SW480 (cell line): Measurements from ENCODE around the gene TMUB1.
"Not testable (repeated sequence)": the region's sequence is repeated elsewhere in the genome, so short reads cannot be mapped to it uniquely, and the experiment has no call there.

Experiments used
- DNase-seq: peaks from one replicate; pipeline ENCODE4 v3.0.0-alpha.2; 2016; ENCODE audit warnings: low spot score

Gene TMUB1

GRCh38 chr7:151053096-151053495 lies 30.2 kb downstream of the TMUB1 start:
- DNase-seq, result no peak

DNA sequence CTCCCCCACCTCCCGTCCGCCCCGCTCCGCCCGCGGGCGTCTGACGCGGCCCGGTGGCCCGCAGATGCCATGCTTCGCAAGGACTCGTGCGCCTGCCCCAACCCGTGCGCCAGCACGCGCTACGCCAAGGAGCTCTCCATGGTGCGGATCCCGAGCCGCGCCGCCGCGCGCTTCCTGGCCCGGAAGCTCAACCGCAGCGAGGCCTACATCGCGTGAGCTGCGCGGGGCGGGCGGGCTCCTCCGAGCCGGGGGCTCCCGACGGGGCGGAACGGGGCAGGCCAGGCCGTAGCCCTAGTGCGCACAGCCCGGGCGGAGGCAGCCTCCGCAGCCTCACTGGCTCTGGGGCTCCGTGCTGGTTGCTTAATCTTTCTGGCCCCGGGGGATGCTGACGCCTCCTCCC lies 32.2 kb downstream of the TMUB1 start:
- no peak for DNase-seq

DNA sequence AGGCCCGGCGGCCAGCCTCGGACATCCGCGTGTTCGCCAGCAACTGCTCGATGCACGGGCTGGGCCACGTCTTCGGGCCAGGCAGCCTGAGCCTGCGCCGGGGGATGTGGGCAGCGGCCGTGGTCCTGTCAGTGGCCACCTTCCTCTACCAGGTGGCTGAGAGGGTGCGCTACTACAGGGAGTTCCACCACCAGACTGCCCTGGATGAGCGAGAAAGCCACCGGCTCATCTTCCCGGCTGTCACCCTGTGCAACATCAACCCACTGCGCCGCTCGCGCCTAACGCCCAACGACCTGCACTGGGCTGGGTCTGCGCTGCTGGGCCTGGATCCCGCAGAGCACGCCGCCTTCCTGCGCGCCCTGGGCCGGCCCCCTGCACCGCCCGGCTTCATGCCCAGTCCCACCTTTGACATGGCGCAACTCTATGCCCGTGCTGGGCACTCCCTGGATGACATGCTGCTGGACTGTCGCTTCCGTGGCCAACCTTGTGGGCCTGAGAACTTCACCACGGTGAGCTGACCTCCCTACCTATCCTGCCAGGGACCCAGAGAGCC lies 34.3 kb downstream of the TMUB1 start:
- DNase-seq, result no peak

DNA sequence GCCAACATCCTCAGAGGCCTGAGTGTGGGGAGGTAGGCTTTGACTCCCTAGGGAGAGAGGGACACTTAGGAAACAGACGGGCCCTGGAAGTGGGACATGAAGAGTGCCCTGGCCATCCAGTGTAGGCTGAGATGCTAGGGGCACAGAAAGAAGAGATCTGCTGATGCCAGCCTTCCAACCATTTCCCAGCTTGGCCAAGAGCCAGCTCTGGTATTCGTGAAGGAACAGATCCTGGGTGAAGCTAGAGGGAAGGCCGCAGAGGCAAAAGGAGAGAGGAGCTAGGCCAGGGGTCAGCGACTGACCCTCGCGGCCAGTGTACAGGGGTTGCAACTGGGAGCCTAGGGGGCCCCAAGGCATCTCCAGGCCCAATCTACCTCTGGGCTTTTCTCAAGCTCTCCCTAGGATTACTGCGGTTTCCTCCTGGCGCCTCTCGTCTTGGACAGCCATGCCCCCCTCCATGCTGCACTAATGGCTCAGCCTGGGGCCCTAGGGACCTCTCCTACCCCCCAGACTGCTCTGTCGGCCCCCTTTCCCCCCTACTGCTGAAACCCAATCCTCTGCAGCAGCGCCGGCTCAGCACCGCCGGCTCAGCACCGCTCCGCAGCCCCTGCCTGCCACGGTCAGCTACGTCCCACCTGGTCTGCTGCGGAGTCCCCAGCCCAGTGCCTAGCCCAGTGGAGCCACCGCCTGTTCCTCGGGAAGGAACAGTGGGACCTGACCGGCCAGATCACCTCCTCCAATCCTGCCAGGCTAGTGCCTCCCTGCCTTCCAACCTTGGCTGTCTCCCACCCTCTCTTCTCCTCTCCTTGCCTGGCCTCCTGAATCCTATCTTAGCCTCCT lies 35.1 kb downstream of the TMUB1 start, which contains the start of gene ASIC3:
TSS of gene ASIC3 (plus strand) at position 556 of the 840 bp plus-strand sequence. CDS start 355 bp downstream, outside the sequence.
- DNase-seq, result no peak

- no peak for DNase-seq
Observed at GRCh38 chr7:151046603-151047573, 36.4 kb downstream of the TMUB1 start.

GRCh38 chr7:151045967-151046366 lies 37.3 kb downstream of the TMUB1 start:
- DNase-seq, result no peak

GRCh38 chr7:151045262-151045661 lies 38.0 kb downstream of the TMUB1 start:
- DNase-seq, result no peak

DNA sequence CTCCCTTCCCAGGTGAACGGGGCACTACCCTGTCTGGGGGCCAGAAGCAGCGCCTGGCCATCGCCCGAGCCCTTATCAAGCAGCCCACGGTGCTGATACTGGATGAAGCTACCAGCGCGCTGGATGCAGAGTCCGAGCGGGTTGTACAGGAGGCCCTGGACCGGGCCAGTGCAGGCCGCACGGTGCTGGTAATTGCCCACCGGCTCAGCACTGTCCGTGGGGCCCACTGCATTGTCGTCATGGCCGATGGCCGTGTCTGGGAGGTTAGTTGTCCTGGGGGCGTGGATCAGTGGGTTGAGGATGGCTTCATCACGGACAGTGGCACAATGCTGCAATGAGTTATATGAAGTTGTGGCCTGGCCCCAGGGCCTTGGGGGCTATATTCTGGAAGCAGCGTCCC lies 39.3 kb downstream of the TMUB1 start:
- no peak for DNase-seq

GRCh38 chr7:151043449-151043848 lies 39.8 kb downstream of the TMUB1 start:
- DNase-seq, result not testable (repeated sequence)

GRCh38 chr7:151040616-151041375 lies 42.5 kb downstream of the TMUB1 start:
- no peak for DNase-seq

- no peak for DNase-seq
Observed at GRCh38 chr7:151039850-151040548, 43.3 kb downstream of the TMUB1 start.

- peak; percentile 85 for DNase-seq
Observed at GRCh38 chr7:151038951-151039849, 44.1 kb downstream of the TMUB1 start.

- no peak for DNase-seq
Observed at GRCh38 chr7:151035902-151036301, 47.4 kb downstream of the TMUB1 start.

- DNase-seq, result no peak
Observed at GRCh38 chr7:151035026-151035717, 48.1 kb downstream of the TMUB1 start.

DNA sequence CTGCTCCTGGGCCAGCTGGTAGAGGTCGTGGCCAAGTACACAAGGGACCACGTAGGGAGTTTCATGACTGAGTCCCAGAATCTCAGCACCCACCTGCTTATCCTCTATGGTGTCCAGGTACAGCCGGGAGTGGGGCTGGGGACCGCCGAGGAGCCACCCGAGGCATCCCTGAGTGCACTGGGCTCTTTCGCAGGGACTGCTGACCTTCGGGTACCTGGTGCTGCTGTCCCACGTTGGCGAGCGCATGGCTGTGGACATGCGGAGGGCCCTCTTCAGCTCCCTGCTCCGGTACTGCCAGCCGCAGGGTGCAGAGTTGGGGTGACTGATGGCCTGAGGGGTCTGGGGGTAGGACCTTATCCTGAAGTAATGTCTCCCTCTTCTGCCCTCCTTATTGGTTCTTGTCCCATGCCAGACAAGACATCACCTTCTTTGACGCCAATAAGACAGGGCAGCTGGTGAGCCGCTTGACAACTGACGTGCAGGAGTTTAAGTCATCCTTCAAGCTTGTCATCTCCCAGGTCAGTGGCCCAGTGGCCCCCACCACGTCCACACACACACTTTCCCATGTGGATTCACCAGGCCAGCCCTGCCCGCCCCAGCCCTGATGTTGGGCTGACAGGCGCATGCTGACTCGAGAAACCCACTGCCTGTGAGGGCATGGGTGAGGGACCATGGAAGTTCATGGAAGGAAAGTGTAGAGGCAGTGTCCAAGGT lies 48.8 kb downstream of the TMUB1 start:
- no peak for DNase-seq

GRCh38 chr7:151033864-151034249 lies 49.4 kb downstream of the TMUB1 start:
- no peak for DNase-seq

DNA sequence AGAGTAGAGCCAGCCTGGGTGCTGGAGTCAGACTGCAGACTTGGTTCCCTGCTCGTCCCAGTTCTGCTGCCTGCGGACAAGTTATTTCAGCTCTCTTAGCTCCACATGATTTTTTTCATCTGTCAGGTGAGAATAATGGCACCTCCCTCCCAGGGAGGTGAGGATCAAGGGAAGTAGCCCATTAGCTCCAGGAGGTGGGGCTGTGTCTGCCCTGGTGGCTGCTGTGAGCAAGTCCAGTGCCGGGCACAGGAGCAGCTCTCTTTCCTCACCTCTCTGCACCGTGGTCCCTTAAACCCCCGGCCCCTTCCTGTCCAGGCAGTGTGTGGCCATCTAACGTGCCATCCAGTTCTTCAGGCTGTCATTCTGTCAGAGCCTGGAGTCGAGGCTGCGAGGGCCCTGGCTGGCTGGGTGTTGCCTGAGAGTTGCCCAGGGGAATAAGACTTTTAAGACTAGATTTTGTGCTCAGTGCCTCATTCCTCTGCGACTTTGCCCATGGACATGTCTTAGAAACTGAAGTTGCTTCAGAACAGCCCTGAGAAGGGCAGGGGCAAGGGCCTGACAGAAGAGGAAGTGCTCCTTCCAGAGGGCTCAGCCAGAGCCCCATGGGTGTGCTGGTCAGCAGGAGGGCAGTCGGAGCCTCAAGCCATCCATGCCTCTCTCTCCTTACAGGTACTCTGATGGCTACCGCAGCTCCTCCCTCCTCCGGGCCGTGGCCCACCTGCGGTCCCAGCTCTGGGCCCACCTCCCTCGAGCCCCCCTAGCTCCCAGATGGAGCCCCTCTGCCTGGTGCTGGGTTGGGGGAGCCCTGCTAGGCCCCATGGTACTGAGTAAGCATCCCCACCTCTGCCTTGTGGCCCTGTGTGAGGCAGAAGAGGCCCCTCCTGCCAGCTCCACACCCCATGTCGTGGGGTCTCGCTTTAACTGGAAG lies 50.1 kb downstream of the TMUB1 start:
- DNase-seq, result no peak
